A673 (cell line): ENCODE measurements around the gene TP53. TPM values are rescaled to one million over a fixed set of nuclear protein-coding genes. Genes with fewer than 3 reads are reported as not detected.

Experiments used
- BruUV-seq: library from RNA; stranded (reverse); fragments of 400-500 nt; replicated peaks from 2 replicates; lab custom pipeline; 2021; lab: Mats Ljungman, UMichigan
- CTCF ChIA-PET: fragments of 300-600 bp; sonication (Branson Sonifier 250); formaldehyde crosslinking; loops from one replicate; lab custom pipeline; 2022; ENCODE audit warnings: antibody characterized with exemption; lab: Charles Lee
- POLR2A ChIA-PET: fragments of 300-600 bp; sonication (Branson Sonifier 250); formaldehyde crosslinking; loops from one replicate; lab custom pipeline; 2022; ENCODE audit warnings: antibody characterized with exemption; ENCODE audit not compliant: low non-redundant PET; lab: Charles Lee
- DNase-seq: peaks from one replicate; pipeline ENCODE4 v3.0.0-alpha.2; 2015; ENCODE audit warnings: low spot score
- H3K27ac ChIP-seq: fragments of 200-600 bp; sonication (generic); 2 replicates; pipeline ENCODE4 v1.5.1; 2016; ENCODE audit warnings: mixed run types, low read depth, mild to moderate bottlenecking, mixed read lengths, antibody characterized with exemption, low read length; ENCODE audit not compliant: poor library complexity, severe bottlenecking
- H3K27me3 ChIP-seq: fragments of 200-600 bp; sonication (generic); replicated peaks from 2 replicates; pipeline ENCODE4 v1.6.1; 2017; ENCODE audit warnings: mixed run types, low read depth, mild to moderate bottlenecking, mixed read lengths, antibody characterized with exemption, low read length; ENCODE audit not compliant: insufficient read depth, poor library complexity
- H3K36me3 ChIP-seq: fragments of 200-600 bp; sonication (generic); 2 replicates; pipeline ENCODE4 v1.6.1; 2016; ENCODE audit warnings: mixed run types, mild to moderate bottlenecking, mixed read lengths, antibody characterized with exemption, low read length; ENCODE audit not compliant: insufficient read depth, poor library complexity, severe bottlenecking
- H3K4me1 ChIP-seq: fragments of 200-600 bp; sonication (generic); 2 replicates; pipeline ENCODE4 v1.6.1; 2017; ENCODE audit warnings: mixed run types, mild to moderate bottlenecking, mixed read lengths, antibody characterized with exemption, low read length; ENCODE audit not compliant: insufficient read depth, poor library complexity, severe bottlenecking
- H3K4me3 ChIP-seq: fragments of 200-600 bp; sonication (generic); 2 replicates; pipeline ENCODE4 v1.5.1; 2016; ENCODE audit warnings: low read depth, mixed run types, mild to moderate bottlenecking, mixed read lengths, low read length; ENCODE audit not compliant: poor library complexity, severe bottlenecking
- H3K9me3 ChIP-seq: fragments of 200-600 bp; sonication (generic); 2 replicates; pipeline ENCODE4 v1.6.1; 2016; ENCODE audit warnings: mixed run types, low read depth, mild to moderate bottlenecking, mixed read lengths, antibody characterized with exemption, low read length; ENCODE audit not compliant: poor library complexity, severe bottlenecking
- CTCF ChIP-seq: fragments of 300-800, 200-600 bp; sonication (generic); conservative IDR thresholded peaks from 2 replicates; pipeline ENCODE4 v1.5.1; 2017; ENCODE audit warnings: low read depth, mild to moderate bottlenecking, antibody characterized with exemption, low read length, moderate library complexity, mixed read lengths
- EZH2 ChIP-seq: fragments of 200-600 bp; sonication (generic); IDR thresholded peaks from 2 replicates; pipeline ENCODE4 v1.6.1; 2017; ENCODE audit warnings: borderline replicate concordance, low read depth, mild to moderate bottlenecking, mixed read lengths, antibody characterized with exemption, low read length; ENCODE audit not compliant: poor library complexity, severe bottlenecking
- intact Hi-C: fragments of 100-400 bp; cut with micrococcal nuclease; formaldehyde crosslinking; loops from one replicate; pipeline ENCODE4 v1.10.0; 2022; ENCODE audit not compliant: unreplicated experiment
- total RNA-seq: library from RNA; stranded (reverse); gene quantifications from 2 replicates; pipeline ENCODE4 v1.2.3, GENCODE V29; 2021

Gene TP53
- total RNA-seq, 1 experiment from 2014 or later, result 34.8 TPM

- H3K36me3 ChIP-seq, result peaks cover 11% of the 10 kb centered on the region
- ChIA-PET POLR2A (no interaction called here), CTCF (no interaction called here)
- TF ChIP-seq EZH2, result no peak
- TF ChIP-seq CTCF, result no peak
- no peak overlapping the region for H3K27ac ChIP-seq
- H3K9me3 ChIP-seq, result no peaks in the 10 kb centered on the region
- intact Hi-C loops, result no loop called here
- DNase-seq, result no peak
- no TSS peak for BruUV-seq
- no peaks in the 10 kb centered on the region for H3K27me3 ChIP-seq
- H3K4me3 ChIP-seq, result no peak overlapping the region
- no peaks in the 10 kb centered on the region for H3K4me1 ChIP-seq
These were observed 8.3 kb upstream of the TP53 start for GRCh38 chr17:7695586-7695985.

- TF ChIP-seq EZH2 (no peak), CTCF (no peak)
- intact Hi-C loops, result loop anchor here (5.0 to 10.0 kb wide), 4 partner anchors 62 to 644 kb away; partner anchors contain the start of genes FGF11, MPDU1, SAT2 and SLC16A11
- Histone ChIP-seq H3K27ac (peak overlapping the region; percentile 80), H3K9me3 (no peaks in the 10 kb centered on the region), H3K36me3 (peaks cover 3% of the 10 kb centered on the region), H3K4me1 (peaks cover 20% of the 10 kb centered on the region), H3K4me3 (peak overlapping the region; percentile 91), H3K27me3 (no peaks in the 10 kb centered on the region)
- ChIA-PET POLR2A (interaction anchor here (0.5 to 0.7 kb wide), 2 partner anchors 75 to 175 kb away, joined by 3 to 14 read pairs; no protein-coding TSS in a partner anchor), CTCF (interaction anchor here (0.6 to 2.1 kb wide), 3 partner anchors 17 to 128 kb away, joined by 3 to 8 read pairs (median 5); partner anchors contain the start of genes MPDU1 and SENP3)
- DNase-seq, result no peak
- no TSS peak for BruUV-seq
These were observed 1.6 kb upstream of the TP53 start for GRCh38 chr17:7688808-7689316.

- POLR2A ChIA-PET, result interaction anchor here (0.5 to 1.4 kb wide), 8 partner anchors 17 to 446 kb away, joined by 3 to 14 read pairs (median 3); partner anchors contain the start of genes GABARAP, MPDU1 and SOX15
- H3K36me3 ChIP-seq, result no peaks in the 10 kb centered on the region
- H3K27ac ChIP-seq, result peak within 1 kb of the TSS; percentile 99
- peak; percentile 100 for DNase-seq
- H3K9me3 ChIP-seq, result no peaks in the 10 kb centered on the region
- TF ChIP-seq EZH2 (no peak), CTCF (peak; percentile 100)
- H3K4me3 ChIP-seq, result peak within 1 kb of the TSS; percentile 91
- peaks cover 20% of the 10 kb centered on the region for H3K4me1 ChIP-seq
- CTCF ChIA-PET, result interaction anchor here (0.6 to 2.5 kb wide), 11 partner anchors 15 to 657 kb away, joined by 3 to 18 read pairs (median 5); partner anchors contain the start of genes FXR2, MPDU1 and SENP3
- intact Hi-C loops, result loop anchor here (5.0 to 10.0 kb wide), 4 partner anchors 61 to 643 kb away; partner anchors contain the start of genes FGF11, MPDU1, SAT2 and SLC16A11
- no TSS peak for BruUV-seq
- no peaks in the 10 kb centered on the region for H3K27me3 ChIP-seq
These were observed 868 bp upstream of the TP53 start, which contains the start of gene WRAP53 for GRCh38 chr17:7687908-7688807. TSS of gene WRAP53 (plus strand) at chr17:7688477. CDS start at chr17:7688649, 172 bp downstream.
